Measurements from ENCODE around the gene RCOR2.

- TF ChIP-seq EZH2 (IDR thresholded peaks at IDR 0.05; ENCODE audit: borderline replicate concordance, insufficient read depth, low read depth, low read length, poor library complexity, severe bottlenecking) (no peak), CTCF (IDR thresholded peaks at IDR 0.05) (no peak)
Measured at GRCh38 chr11:63913866-63914830, 2.8 kb downstream of the RCOR2 start.
